GM21526 (cell line): ENCODE results near the gene CACNG1.
"Not testable (repeated sequence)": the region's sequence is repeated elsewhere in the genome, so short reads cannot be mapped to it uniquely, and the experiment has no call there.

Experiments used
- ATAC-seq: cut with Tn5 transposase; IDR thresholded peaks from one replicate; pipeline ENCODE4 v1.9.1; 2021; ENCODE audit warnings: moderate library complexity; ENCODE audit not compliant: unreplicated experiment, low FRiP score

The CACNG1 gene

DNA sequence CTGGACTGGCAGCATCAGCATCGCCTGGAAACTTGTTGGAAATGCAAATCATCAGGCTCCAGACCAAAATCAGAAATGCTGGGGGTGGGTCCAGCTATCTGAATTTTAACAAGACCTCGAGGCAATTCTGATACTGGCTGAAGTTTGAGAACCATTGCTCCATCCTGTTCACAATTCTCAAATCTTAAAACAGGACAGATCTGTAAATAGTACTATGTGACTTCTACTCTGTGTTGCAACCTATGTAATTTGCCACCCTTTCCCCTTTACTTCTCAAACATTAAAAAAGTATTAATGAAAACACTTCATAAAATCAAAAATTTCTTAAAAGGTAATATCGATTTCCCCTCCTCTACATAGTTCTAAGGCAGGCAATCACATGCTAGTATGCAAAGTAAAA, 28.5 kb downstream of the CACNG1 start:
- ATAC-seq: no peak

DNA sequence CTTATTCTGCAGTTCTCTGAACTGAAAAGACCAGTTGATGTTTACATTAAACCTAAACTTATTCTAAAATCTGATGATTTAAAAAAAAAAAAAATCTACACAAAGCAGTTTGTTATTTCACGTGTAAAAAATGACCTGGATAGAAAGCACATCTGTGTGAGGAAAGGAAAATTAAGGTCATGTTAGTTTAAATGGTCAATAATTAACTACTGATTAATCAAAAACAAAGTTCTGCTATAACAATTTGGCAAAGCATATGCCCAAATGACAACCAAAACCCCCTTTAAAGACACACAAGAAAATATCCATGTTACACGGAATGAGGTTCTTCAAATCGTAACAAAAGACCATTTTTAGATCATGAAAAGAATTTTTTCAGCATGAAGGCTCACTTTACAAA, 30.4 kb downstream of the CACNG1 start:
- no peak for ATAC-seq

DNA sequence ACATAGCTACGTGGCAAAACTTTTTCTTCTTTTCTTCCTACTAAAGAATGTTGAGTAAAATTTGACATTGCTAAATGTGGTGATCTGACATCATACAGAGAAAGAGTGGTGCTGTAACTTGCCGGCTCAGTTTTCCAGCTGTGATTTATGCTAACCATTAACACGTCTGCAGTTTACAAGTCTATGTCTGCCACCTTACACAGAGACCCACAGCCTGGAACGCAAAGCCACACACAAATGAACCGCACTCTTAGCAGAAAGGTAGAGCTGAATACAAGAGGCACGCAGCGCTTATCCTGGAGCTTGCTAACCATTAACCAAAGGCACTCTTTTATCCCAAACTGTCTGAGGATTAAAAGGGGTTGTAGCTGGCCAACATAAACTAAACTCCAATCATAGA, 31.9 kb downstream of the CACNG1 start:
- no peak for ATAC-seq

DNA sequence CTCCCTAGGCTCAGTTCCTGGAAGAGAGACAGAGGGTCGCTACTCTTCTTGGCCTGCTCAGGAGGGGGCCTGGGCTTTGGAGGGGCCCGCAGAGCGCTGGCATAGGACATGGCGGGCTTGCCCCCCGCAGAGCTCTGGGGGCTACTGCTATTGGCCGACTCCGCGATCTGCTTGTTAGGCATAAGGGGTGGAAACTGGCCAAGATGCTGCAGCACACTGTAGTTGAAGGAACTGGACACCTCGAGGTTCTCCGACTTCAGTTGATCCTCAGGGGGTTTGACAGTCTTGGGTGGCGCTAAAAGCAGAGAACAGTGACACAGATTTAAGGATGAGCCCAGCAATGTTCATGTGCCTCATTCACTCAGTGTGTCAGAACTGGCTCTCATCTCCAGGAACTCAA, 33.9 kb downstream of the CACNG1 start:
- no peak for ATAC-seq

DNA sequence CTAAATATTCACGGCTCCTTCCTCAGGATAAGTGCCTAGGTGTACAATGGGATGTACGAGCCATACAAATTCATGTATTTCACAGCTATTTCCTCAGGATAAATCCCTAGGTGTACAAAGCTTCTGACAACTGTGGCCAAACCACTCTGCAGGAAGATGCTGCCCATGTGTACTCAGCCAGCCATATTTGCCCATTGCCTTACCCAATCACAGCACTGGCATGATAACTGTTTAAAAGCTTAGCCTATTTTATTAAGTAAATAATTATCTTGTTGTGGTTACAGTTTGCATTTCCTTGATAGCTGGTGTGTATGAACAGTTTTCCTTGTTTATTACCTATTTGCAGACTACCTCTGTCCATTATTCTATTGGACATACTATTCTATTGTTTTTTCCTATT, 35.1 kb downstream of the CACNG1 start:
- ATAC-seq: no peak

DNA sequence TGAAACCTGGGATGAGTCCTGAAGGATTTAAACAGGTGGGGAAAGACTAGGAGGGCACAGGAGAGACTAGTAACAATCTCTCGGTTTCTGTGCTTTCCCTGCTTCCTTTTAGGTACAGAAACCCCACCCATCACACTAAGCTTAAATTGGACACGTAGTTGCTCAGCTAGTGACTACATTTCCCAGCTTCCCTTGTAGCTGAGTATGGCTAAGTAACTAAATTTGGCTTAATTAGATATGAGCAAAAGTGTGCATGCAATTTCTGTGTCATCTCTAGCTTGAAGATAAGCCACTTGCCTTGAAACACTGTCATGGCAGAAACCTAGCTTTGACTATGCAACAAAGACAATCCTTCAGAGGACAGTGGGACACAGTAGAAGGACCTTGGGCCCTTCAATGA, 36.5 kb downstream of the CACNG1 start:
- no peak for ATAC-seq

DNA sequence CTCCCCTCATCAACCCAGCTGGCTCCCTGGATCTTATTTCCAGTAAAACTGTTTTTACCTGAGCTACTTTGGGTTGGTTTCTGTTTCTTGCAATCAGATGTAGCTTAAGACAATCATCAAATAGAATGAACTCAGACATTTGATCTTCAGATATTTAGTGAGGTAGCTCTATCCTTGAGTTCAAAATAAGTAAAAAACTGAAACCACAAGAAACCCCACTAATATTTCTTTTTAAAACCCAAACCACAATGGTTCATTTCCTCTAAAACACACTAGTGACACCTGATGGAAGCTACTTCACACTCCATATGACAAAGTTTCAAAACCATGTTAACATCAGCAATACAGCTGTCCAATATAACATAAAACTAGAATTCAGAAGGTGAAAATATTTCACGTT, 37.8 kb downstream of the CACNG1 start:
- ATAC-seq: peak; percentile 71

DNA sequence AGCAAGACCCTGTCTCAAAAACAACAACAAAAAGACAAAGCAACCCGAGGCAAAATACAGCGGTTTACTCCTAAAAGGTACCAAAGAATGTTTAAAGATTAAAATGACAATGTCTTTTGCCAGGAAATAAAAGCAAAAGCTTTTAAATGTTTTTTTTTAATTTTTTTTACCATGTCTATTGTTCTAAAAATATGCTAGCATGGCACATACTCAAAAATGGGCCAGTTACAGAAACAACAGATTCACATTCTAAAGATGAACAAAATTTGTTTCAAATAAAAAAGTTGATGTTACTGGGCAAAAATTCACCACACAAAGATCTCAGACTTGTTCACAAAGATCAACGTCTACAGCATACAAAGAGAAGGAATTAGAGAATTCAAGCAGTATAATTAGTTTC, 41.1 kb downstream of the CACNG1 start:
- ATAC-seq: no peak

DNA sequence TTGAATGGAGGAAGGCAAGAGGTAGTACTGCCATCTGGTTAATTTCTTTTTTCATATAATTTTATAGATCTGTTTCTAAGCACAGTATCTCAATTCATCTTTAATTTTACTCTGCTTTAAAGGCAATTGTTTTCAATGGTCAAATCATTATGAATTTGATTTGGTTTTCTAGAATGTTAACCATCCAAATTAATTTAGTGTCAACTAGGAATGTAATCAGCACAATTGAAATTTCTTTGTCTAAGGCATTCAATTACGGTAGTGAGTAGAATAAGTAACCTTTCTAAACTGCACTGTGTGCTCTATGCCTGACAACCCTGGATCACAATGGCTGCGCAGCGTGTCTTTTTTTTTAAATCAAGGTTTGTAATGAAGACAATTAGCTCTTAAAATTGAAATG, 44.3 kb downstream of the CACNG1 start:
- no peak for ATAC-seq

DNA sequence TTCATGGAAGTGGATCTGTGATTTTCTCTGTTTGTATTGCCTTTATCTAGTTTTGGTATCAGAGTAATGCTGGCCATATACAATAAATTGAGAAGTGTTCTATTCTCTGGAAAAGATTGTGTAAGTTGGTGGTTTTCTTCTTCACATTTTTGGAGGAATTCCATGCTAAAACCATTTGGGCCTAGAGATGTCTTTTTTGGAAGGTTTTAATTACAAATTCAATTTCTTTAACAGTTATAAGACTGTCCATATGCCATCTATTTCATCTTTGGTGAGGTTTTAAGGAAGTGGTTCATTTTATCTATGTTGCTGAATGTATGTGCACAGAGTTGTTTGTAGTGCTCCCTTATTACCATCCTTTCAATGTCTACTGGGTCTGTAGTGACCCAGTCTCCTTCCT, 46.0 kb downstream of the CACNG1 start:
- ATAC-seq: no peak

DNA sequence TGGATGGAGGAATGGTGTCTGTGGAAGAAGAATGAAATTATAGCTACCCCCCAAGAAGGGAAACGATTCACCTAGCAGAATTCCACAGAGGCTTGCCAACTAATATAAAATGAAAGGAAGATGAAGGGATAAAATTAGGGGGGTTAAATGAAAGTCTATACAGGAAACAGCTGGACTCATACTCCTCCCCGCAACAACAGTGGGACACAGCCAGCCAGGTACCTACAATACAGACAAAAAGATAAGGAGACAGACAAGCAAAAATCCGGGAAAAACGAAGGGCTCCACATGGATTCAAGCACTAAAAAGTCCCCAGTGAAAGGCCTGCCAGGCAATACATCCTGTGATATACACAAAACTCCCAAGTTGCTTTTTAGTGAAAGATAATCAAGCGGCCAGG, 47.9 kb downstream of the CACNG1 start:
- no peak for ATAC-seq

DNA sequence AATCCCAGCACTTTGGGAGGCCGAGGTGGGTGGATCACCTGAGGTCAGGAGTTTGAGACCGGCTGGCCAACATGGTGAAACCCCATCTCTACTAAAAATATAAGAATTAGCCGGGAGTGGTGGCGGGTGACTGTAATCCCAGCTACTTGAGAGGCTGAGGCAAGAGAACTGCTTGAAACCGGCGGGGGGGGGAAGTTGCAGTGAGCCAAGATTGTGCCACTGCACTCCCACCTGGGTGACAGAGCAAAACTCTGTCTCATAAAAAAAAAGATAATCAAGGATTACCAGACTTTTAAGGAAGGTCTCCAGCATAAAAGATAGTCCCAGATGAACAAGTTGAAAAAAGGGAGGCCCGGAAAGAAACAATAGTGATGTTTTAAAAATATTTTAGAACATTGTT, 48.4 kb downstream of the CACNG1 start:
- ATAC-seq: not testable (repeated sequence)

DNA sequence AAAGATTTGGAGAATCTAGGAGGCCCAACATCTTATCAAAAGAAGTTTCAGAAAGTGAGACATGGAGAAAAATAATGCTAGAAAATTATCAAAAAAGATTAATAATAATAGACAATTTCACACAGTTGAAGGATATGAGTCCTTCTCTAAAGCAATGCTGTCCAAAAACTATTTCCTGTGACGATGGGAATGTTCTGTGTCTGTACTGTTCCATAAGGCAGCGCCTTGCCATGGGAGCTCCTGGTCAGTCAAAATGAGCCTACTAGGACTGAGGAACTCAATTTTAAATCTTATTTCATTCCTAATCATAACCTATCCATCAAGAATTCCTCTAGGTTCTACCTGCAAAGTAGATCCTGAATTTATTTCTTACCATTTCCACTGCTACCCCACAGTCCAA, 49.0 kb downstream of the CACNG1 start:
- ATAC-seq: no peak

DNA sequence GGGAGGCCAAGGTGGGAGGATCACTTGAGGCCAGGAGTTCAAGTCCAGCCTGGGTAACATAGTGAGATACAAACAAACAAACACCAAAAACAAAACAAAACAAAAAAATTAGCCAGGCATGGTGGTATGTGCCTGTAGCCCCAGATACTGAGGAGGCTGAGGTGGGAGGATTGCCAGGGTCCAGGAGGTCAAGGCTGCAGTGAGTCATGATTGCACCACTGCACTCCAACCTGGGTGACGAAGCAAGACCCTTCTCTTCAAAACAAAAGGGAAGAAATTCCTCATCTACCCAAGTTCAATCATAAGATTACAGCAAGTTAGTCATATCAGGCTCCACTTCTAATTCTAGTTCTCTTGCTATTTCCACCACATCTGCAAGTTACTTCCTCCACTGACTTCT, 50.9 kb downstream of the CACNG1 start:
- ATAC-seq: not testable (repeated sequence)

DNA sequence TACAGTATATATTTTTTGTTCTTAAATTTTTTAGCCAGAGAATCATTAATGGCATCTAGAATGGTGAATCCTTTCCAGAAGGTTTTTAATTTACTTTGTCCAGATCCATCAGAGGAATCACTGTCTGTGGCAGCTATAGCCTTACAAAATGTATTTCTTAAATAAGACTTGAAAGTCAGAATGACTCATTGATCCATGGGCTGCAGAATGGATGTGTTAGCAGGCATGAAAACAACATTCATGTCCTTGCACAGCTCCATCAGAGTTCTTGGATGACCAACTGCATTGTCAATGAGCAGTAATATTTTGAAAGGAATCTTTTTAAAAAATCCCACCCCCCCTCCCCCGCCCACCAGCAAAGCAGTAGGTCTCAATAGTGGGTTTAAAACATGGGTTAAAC, 51.4 kb downstream of the CACNG1 start:
- no peak for ATAC-seq

DNA sequence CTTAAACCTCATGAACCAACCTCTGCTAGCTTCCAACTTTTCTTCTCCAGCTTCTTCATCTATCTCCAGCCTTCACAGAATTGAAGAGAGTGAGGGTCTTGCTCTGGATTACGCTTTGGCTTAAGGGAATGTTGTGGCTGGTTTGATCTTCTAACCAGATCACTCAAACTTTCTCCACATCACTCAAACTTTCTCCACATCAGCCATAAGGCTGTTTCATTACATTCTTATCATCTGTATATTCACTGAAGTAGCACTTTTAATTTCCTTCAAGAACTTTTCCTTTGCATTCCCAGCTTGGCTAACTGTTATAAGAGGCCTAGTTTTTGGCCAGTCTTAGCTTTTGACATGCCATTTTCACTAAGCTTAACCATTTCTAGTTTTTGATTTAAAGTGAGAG, 52.3 kb downstream of the CACNG1 start:
- ATAC-seq: no peak

DNA sequence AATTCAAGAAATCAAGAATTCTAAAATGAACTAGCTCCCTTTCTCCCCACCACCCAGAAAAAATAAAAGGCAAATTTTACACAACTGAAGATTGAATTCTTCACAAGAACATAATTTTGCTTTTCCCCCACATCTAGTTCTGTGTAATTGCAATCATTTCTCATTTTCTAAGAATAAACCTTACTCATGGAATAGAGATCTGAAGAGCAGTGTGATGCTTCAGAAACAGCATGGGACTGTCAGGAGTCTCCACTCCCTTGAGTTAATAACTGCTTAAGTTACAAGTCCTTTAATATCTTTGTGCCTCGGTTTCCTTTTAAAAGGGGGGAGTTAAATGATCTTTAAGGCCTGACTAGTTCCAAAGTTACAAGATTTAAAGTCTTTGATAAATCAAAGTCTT, 53.7 kb downstream of the CACNG1 start:
- no peak for ATAC-seq

DNA sequence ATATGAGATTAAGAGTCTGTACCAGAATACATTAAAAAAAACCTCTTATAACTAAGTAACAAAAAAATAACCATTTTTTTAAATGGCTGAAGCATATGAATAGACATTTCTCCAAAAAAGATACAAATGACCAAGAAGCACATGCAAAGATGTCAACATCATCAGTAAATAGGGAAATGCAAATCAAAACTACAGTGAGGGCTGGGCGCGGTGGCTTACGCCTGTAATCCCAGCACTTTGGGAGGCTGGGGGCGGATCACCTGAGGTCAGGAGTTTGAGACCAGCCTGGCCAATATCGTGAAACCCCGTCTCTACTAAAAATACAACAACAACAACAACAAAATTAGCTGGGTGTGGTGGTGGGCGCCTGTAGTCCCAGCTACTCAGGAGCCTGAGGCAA, 60.3 kb downstream of the CACNG1 start:
- ATAC-seq: not testable (repeated sequence)

DNA sequence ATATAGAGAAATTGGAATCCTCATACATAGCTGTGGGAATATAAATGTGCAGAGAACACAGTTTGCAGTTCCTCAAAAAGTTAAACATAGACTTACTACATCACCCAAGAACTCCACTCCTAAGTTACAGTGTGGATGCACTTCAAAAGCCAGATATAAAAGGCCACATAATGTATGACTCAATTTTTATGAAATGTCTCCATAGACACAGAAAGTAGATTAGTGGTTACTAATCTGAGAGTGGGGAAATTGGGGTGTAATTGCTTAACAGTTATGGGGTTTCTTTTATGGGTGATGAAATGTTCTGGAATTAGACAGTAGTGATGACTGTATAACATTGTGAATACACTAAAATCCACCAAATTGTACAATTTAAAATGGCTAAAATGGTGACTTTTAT, 60.9 kb downstream of the CACNG1 start:
- no peak for ATAC-seq
